Amniotic epithelial cell (primary cell): ENCODE measurements around the gene PTPA.

Experiments
- DNase-seq: peaks from one replicate; pipeline ENCODE4 v3.0.0-alpha.2; 2010; ENCODE audit warnings: low read depth

Gene PTPA

GRCh38 chr9:129138476-129139232 lies 27.4 kb downstream of the PTPA start:
- no peak for DNase-seq

- peak; percentile 74 for DNase-seq
Measured at GRCh38 chr9:129139233-129139992, 28.2 kb downstream of the PTPA start.

- peak; percentile 99 for DNase-seq
Measured at GRCh38 chr9:129139993-129140396, 28.8 kb downstream of the PTPA start.

GRCh38 chr9:129140397-129141065 lies 29.3 kb downstream of the PTPA start:
- peak; percentile 46 for DNase-seq

- peak; percentile 93 for DNase-seq
Measured at GRCh38 chr9:129141066-129142041, 30.1 kb downstream of the PTPA start.

GRCh38 chr9:129142138-129142935 lies 31.1 kb downstream of the PTPA start:
- no peak for DNase-seq

- peak; percentile 82 for DNase-seq
Measured at GRCh38 chr9:129143031-129143927, 32.1 kb downstream of the PTPA start.

- DNase-seq, result no peak
Measured at GRCh38 chr9:129145316-129145715, 34.1 kb downstream of the PTPA start.

- DNase-seq, result peak; percentile 94
Measured at GRCh38 chr9:129145841-129146292, 34.7 kb downstream of the PTPA start.

- peak; percentile 68 for DNase-seq
Measured at GRCh38 chr9:129146441-129146941, 35.3 kb downstream of the PTPA start.

- no peak for DNase-seq
Measured at GRCh38 chr9:129148463-129149204, 37.4 kb downstream of the PTPA start.

- no peak for DNase-seq
Measured at GRCh38 chr9:129149442-129149841, 38.2 kb downstream of the PTPA start.

GRCh38 chr9:129150122-129150521 lies 38.9 kb downstream of the PTPA start:
- no peak for DNase-seq

- DNase-seq, result no peak
Measured at GRCh38 chr9:129150672-129151211, 39.5 kb downstream of the PTPA start.

- no peak for DNase-seq
Measured at GRCh38 chr9:129151469-129151868, 40.3 kb downstream of the PTPA start.

GRCh38 chr9:129154866-129155477 lies 43.8 kb downstream of the PTPA start:
- no peak for DNase-seq

- no peak for DNase-seq
Measured at GRCh38 chr9:129156163-129156562, 44.9 kb downstream of the PTPA start.
